B cell (primary cell): ENCODE results near the gene VASN. TPM values are rescaled to one million over a fixed set of nuclear protein-coding genes. Genes with fewer than 3 reads are reported as not detected.

Experiments
- ATAC-seq: fragments of 200-7000 bp; cut with Tn5 transposase; one replicate; pipeline ENCODE4 v1.10.0; 2021; ENCODE audit warnings: low read depth, mild to moderate bottlenecking, moderate number of reproducible peaks, moderate library complexity
- CTCF ChIA-PET: fragments of 350-600 bp; sonication (Branson Sonifier 250); formaldehyde crosslinking; loops from one replicate; lab custom pipeline; 2021; ENCODE audit warnings: antibody characterized with exemption, inconsistent platforms; lab: Charles Lee
- POLR2A ChIA-PET: fragments of 350-600 bp; sonication (Branson Sonifier 250); formaldehyde crosslinking; loops from one replicate; lab custom pipeline; 2021; ENCODE audit warnings: antibody characterized with exemption; lab: Charles Lee
- DNase-seq: peaks from one replicate; pipeline ENCODE4 v3.0.0; 2013
- H2AFZ ChIP-seq: 2 replicates; pipeline ENCODE4 v1.6.1; 2012; ENCODE audit warnings: mild to moderate bottlenecking, low read depth, low read length; ENCODE audit not compliant: insufficient read depth, poor library complexity, severe bottlenecking
- H3K27ac ChIP-seq, 2 donors: 1 replicate in 1 of 2; 2 replicates in 1 of 2; pipeline ENCODE4 v1.5.1; 2012 to 2013; ENCODE audit warnings: low read length in 2 of 2, mild to moderate bottlenecking in 2 of 2, moderate library complexity in 1 of 2
- H3K27me3 ChIP-seq, 4 experiments: fragments of 200-600 bp in 1 of 4; sonication (generic) in 1 of 4; replicated peaks in 1 of 4; 1 replicate in 2 of 4; 2 replicates in 2 of 4; pipeline versions ENCODE4 v1.6.1 to v1.7.0; 2013 to 2016; ENCODE audit warnings: low read length in 3 of 4, mild to moderate bottlenecking in 2 of 4, mixed read lengths in 1 of 4, moderate library complexity in 1 of 4; ENCODE audit not compliant: insufficient read depth in 4 of 4, control insufficient read depth in 3 of 4; ENCODE audit errors: control extremely low read depth in 1 of 4
- H3K36me3 ChIP-seq, 2 experiments: replicated peaks in 1 of 2; 1 replicate in 1 of 2; 2 replicates in 1 of 2; pipeline versions ENCODE4 v1.6.1 to v1.7.1; 2013; ENCODE audit warnings: low read length in 1 of 2; ENCODE audit not compliant: insufficient read depth in 2 of 2, control insufficient read depth in 1 of 2; ENCODE audit errors: control extremely low read depth in 1 of 2, extremely low read depth in 1 of 2
- H3K4me1 ChIP-seq, 2 donors: fragments of 200-600 bp in 1 of 2; sonication (generic) in 1 of 2; 1 replicate in 1 of 2; 2 replicates in 1 of 2; pipeline versions ENCODE4 v1.5.1 to v1.6.1; 2013 to 2017; ENCODE audit warnings: low read length in 2 of 2; ENCODE audit not compliant: control insufficient read depth in 2 of 2, insufficient read depth in 2 of 2
- H3K4me2 ChIP-seq: replicated peaks from 2 replicates; pipeline ENCODE3; 2012; ENCODE audit warnings: mild to moderate bottlenecking, low read depth, low read length; ENCODE audit not compliant: poor library complexity, severe bottlenecking
- H3K4me3 ChIP-seq, 5 experiments: fragments of 200-600 bp in 1 of 5; sonication (generic) in 1 of 5; 1 replicate in 3 of 5; 2 replicates in 2 of 5; pipeline versions ENCODE4 v1.5.1 to v1.7.0; 2011 to 2016; ENCODE audit warnings: low read length in 4 of 5, mild to moderate bottlenecking in 4 of 5, low read depth in 2 of 5, control low read depth in 1 of 5, moderate library complexity in 1 of 5; ENCODE audit not compliant: insufficient read depth in 1 of 5; ENCODE audit errors: control extremely low read depth in 1 of 5, extremely low read depth in 1 of 5
- H3K79me2 ChIP-seq: fragments of 200-600 bp; sonication (generic); one replicate; pipeline ENCODE4 v1.6.0; 2016; ENCODE audit warnings: low read length; ENCODE audit not compliant: control insufficient read depth, insufficient read depth
- H3K9ac ChIP-seq: fragments of 200-600 bp; sonication (generic); 2 replicates; pipeline ENCODE4 v1.6.1; 2017; ENCODE audit warnings: mild to moderate bottlenecking, low read length, moderate library complexity
- H3K9me3 ChIP-seq, 3 donors: one replicate each; pipeline versions ENCODE4 v1.6.1 to v1.7.1; 2013; ENCODE audit warnings: low read length in 2 of 3; ENCODE audit not compliant: control insufficient read depth in 2 of 3, insufficient read depth in 1 of 3; ENCODE audit errors: control extremely low read depth in 1 of 3
- H4K20me1 ChIP-seq: 2 replicates; pipeline ENCODE4 v1.6.0; 2012; ENCODE audit warnings: mild to moderate bottlenecking, low read length; ENCODE audit not compliant: insufficient read depth, control insufficient read depth, poor library complexity, severe bottlenecking
- H3K27ac Mint-ChIP-seq: one replicate; pipeline ENCODE4 v1.8.0; 2021; ENCODE audit warnings: mixed read lengths
- H3K27me3 Mint-ChIP-seq: one replicate; pipeline ENCODE4 v1.8.0; 2021; ENCODE audit warnings: mixed read lengths
- H3K4me1 Mint-ChIP-seq: one replicate; pipeline ENCODE4 v1.8.0; 2021; ENCODE audit warnings: mixed read lengths
- H3K4me3 Mint-ChIP-seq: one replicate; pipeline ENCODE4 v1.8.0; 2021; ENCODE audit warnings: mixed read lengths
- H3K9me3 Mint-ChIP-seq: one replicate; pipeline ENCODE4 v1.8.0; 2022; ENCODE audit warnings: mixed read lengths; ENCODE audit not compliant: insufficient read depth
- EZH2 ChIP-seq: IDR thresholded peaks from 2 replicates; pipeline ENCODE4 v1.6.1; 2012; ENCODE audit warnings: borderline replicate concordance, low read depth, mild to moderate bottlenecking, moderate library complexity, low read length; ENCODE audit not compliant: insufficient read depth, poor library complexity, severe bottlenecking
- WGBS: methylation state at CpG from one replicate; pipeline ENCODE4 v1.1.5; 2013; ENCODE audit warnings: missing lambda C conversion rate; ENCODE audit not compliant: insufficient coverage; 5-methylcytosine and 5-hydroxymethylcytosine counted together
- intact Hi-C: fragments of 100-400 bp; cut with micrococcal nuclease; formaldehyde crosslinking; loops from one replicate; pipeline ENCODE4 v1.10.0; 2022
- polyA plus RNA-seq: library from polyadenylated mRNA; depleted of rRNA; stranded (reverse); fragments of >200 nt; gene quantifications from 2 replicates; pipeline ENCODE4 v1.2.3, GENCODE V29; 2012
- total RNA-seq, 2 donors: library from RNA; stranded (reverse); fragments of 120-200 nt in 1 of 2; gene quantifications; 1 replicate in 1 of 2; 2 replicates in 1 of 2; pipeline versions ENCODE4 v1.2.3 to v1.2.4, GENCODE V29; 2013 to 2022
- TF ChIP-seq, protein P1 (sequence below): fragments of 200-600 bp; IDR thresholded peaks from one replicate; pipeline ENCODE4 v1.8.0; 2022; ENCODE audit warnings: antibody characterized with exemption, mild to moderate bottlenecking

VASN gene
- total and polyA plus RNA-seq, 2 donors (not counting 1 experiment from before 2014, with no cell fraction given) = 0.57 to 0.76 TPM

DNA sequence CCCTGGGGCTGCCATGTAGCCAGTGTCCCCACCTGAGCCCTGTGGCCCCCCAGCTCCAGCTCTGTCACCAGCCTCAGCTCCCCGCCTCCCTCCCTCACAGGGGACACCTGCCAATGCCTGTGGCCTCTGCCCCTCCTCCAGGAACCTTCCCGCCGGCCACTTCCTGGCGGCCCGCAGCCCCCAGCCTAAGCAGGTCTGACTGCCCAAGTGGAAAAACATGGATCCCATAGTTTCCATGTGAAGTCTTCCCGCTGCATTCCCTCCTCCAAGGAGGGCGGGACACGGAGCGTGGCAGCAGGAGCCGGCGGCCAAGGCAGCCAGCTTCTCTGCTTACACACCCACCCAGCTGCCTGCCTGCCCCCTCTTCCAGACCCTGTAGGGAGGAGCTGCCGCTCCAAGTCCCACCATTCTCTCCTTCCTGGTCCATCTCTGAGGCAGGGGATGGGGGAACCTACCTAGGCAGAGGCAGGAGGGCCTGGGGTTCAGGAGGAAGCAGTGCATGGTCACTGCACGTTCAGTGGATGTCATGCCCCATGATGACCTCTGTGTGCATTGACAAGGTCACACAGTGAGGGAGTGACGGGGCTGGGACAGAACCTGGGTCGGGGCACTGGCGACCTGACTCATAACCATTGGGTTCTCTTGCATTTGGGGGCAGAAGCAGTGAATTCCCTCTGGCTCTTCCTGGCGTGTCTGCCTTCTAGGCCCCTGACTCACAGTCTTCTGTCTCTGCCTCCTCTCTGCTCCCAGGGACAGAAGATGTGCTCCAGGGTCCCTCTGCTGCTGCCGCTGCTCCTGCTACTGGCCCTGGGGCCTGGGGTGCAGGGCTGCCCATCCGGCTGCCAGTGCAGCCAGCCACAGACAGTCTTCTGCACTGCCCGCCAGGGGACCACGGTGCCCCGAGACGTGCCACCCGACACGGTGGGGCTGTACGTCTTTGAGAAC, 8.7 kb downstream of the VASN start:
- Histone ChIP-seq H3K9ac (no peak overlapping the region), H3K9me3 (no peaks in the 10 kb centered on the region), H4K20me1 (peaks cover 95% of the 10 kb centered on the region), H3K27ac (no peak overlapping the region), H2AFZ (no peak overlapping the region), H3K36me3 (peaks cover 0 to 42% of the 10 kb centered on the region in 2 experiments), H3K4me3 (no peak overlapping the region), H3K27me3 (no peaks in the 10 kb centered on the region), H3K79me2 (peaks cover 24% of the 10 kb centered on the region), H3K4me1 (no peaks in the 10 kb centered on the region), H3K4me2 (no peak overlapping the region)
- intact Hi-C loops = no loop called here
- Mint-ChIP-seq H3K4me3 (no peak overlapping the region), H3K4me1 (peaks cover 2% of the 10 kb centered on the region), H3K27me3 (no peaks in the 10 kb centered on the region), H3K9me3 (no peaks in the 10 kb centered on the region), H3K27ac (no peak overlapping the region)
- no peak for ATAC-seq
- 97% methylated on average over 20 of the region's 26 CpGs for WGBS
- DNase-seq = no peak
- ChIA-PET CTCF (interaction anchor here (1.0 kb wide), 1 partner anchor 15 kb away, joined by 3 read pairs; no protein-coding TSS in a partner anchor), POLR2A (interaction anchor here (0.7 kb wide), 1 partner anchor 24 kb away, joined by 3 read pairs; no protein-coding TSS in a partner anchor)
- no peak for TF ChIP-seq EZH2
- TF ChIP-seq, protein P1, sequence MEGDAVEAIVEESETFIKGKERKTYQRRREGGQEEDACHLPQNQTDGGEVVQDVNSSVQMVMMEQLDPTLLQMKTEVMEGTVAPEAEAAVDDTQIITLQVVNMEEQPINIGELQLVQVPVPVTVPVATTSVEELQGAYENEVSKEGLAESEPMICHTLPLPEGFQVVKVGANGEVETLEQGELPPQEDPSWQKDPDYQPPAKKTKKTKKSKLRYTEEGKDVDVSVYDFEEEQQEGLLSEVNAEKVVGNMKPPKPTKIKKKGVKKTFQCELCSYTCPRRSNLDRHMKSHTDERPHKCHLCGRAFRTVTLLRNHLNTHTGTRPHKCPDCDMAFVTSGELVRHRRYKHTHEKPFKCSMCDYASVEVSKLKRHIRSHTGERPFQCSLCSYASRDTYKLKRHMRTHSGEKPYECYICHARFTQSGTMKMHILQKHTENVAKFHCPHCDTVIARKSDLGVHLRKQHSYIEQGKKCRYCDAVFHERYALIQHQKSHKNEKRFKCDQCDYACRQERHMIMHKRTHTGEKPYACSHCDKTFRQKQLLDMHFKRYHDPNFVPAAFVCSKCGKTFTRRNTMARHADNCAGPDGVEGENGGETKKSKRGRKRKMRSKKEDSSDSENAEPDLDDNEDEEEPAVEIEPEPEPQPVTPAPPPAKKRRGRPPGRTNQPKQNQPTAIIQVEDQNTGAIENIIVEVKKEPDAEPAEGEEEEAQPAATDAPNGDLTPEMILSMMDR = no peak
